T-cell (primary cell): Measurements from ENCODE around the gene C5orf63. TPM values are rescaled to one million over a fixed set of nuclear protein-coding genes. Genes with fewer than 3 reads are reported as not detected.

Source experiments
- ATAC-seq, 4 experiments: fragments of 200-7000 bp in 3 of 4; fragments of 150-1000 bp in 1 of 4; cut with Tn5 transposase; replicated peaks in 1 of 4; 1 replicate in 3 of 4; 2 replicates in 1 of 4; pipeline ENCODE4 v1.10.0; 2021; ENCODE audit warnings: moderate library complexity in 3 of 4, mild to moderate bottlenecking in 2 of 4, moderate number of reproducible peaks in 1 of 4
- CTCF ChIA-PET, 2 donors: fragments of 300-600 bp; sonication (Branson Sonifier 250); formaldehyde crosslinking; loops; one replicate each; lab custom pipeline; 2022; ENCODE audit warnings: antibody characterized with exemption in 2 of 2; lab: Charles Lee
- POLR2A ChIA-PET, 2 donors: fragments of 300-600 bp; sonication (Branson Sonifier 250); formaldehyde crosslinking; loops; one replicate each; lab custom pipeline; 2022; ENCODE audit warnings: antibody characterized with exemption in 2 of 2; lab: Charles Lee
- DNase-seq, 35 experiments: peaks; one replicate each; pipeline versions ENCODE4 v3.0.0 to v3.0.0-alpha.2; 2013 to 2023
- H3K27ac ChIP-seq: one replicate; pipeline ENCODE4 v1.5.1; 2013; ENCODE audit warnings: low read length
- H3K27me3 ChIP-seq, 2 experiments: replicated peaks in 1 of 2; 1 replicate in 1 of 2; 2 replicates in 1 of 2; pipeline versions ENCODE4 v1.6.1 to v1.7.0; 2013; ENCODE audit warnings: low read length in 1 of 2, mixed read lengths in 1 of 2; ENCODE audit not compliant: control insufficient read depth in 2 of 2, insufficient read depth in 2 of 2; ENCODE audit errors: extremely low read depth in 1 of 2
- H3K36me3 ChIP-seq, 2 donors: 1 replicate in 1 of 2; 2 replicates in 1 of 2; pipeline versions ENCODE4 v1.6.1 to v1.7.0; 2013; ENCODE audit warnings: low read length in 1 of 2; ENCODE audit not compliant: control insufficient read depth in 2 of 2, insufficient read depth in 1 of 2; ENCODE audit errors: extremely low read depth in 1 of 2
- H3K4me1 ChIP-seq, 2 experiments: 1 replicate in 1 of 2; 2 replicates in 1 of 2; pipeline versions ENCODE4 v1.6.1 to v1.7.0; 2013; ENCODE audit warnings: low read length in 2 of 2, mixed read lengths in 1 of 2; ENCODE audit not compliant: insufficient read depth in 2 of 2, control insufficient read depth in 1 of 2; ENCODE audit errors: extremely low read depth in 1 of 2
- H3K4me3 ChIP-seq, 2 donors: 1 replicate in 1 of 2; 2 replicates in 1 of 2; pipeline versions ENCODE4 v1.5.1 to v1.7.0; 2013; ENCODE audit warnings: mild to moderate bottlenecking in 2 of 2, low read length in 1 of 2, moderate library complexity in 1 of 2; ENCODE audit not compliant: control insufficient read depth in 1 of 2; ENCODE audit errors: extremely low read depth in 1 of 2
- H3K9me3 ChIP-seq: 2 replicates; pipeline ENCODE4 v1.7.0; 2013
- H3K27ac Mint-ChIP-seq, 2 donors: one replicate each; pipeline ENCODE4 v1.8.0; 2020 to 2021; ENCODE audit warnings: mild to moderate bottlenecking in 2 of 2, mixed read lengths in 2 of 2
- H3K27me3 Mint-ChIP-seq, 2 donors: one replicate each; pipeline ENCODE4 v1.8.0; 2021 to 2022; ENCODE audit warnings: mixed read lengths in 2 of 2
- H3K36me3 Mint-ChIP-seq: one replicate; pipeline ENCODE4 v1.8.0; 2021; ENCODE audit warnings: mixed read lengths
- H3K4me1 Mint-ChIP-seq, 3 donors: one replicate each; pipeline ENCODE4 v1.8.0; 2020 to 2022; ENCODE audit warnings: mixed read lengths in 3 of 3, mild to moderate bottlenecking in 1 of 3
- H3K4me3 Mint-ChIP-seq, 3 donors: one replicate each; pipeline ENCODE4 v1.8.0; 2020 to 2022; ENCODE audit warnings: mild to moderate bottlenecking in 3 of 3, mixed read lengths in 3 of 3, moderate library complexity in 3 of 3
- H3K9me3 Mint-ChIP-seq, 3 donors: one replicate each; pipeline ENCODE4 v1.8.0; 2020 to 2022; ENCODE audit warnings: mixed read lengths in 3 of 3
- WGBS: methylation state at CpG from one replicate; pipeline ENCODE4 v1.1.5; 2013; ENCODE audit warnings: missing lambda C conversion rate; ENCODE audit not compliant: insufficient coverage; 5-methylcytosine and 5-hydroxymethylcytosine counted together
- total RNA-seq, 35 experiments: library from RNA in 6 of 35; stranded (reverse) in 6 of 35; fragments of 120-200 nt in 1 of 35; gene quantifications; one replicate each; pipeline versions ENCODE4 v1.2.1 to v1.2.4 and lab custom pipeline; 2013 to 2026

C5orf63 gene
- total RNA-seq, 5 donors from 2014 or later (not counting 1 experiment from before 2014, with no cell fraction given) = 7.4 to 13.5 (median 11.5) TPM

DNA sequence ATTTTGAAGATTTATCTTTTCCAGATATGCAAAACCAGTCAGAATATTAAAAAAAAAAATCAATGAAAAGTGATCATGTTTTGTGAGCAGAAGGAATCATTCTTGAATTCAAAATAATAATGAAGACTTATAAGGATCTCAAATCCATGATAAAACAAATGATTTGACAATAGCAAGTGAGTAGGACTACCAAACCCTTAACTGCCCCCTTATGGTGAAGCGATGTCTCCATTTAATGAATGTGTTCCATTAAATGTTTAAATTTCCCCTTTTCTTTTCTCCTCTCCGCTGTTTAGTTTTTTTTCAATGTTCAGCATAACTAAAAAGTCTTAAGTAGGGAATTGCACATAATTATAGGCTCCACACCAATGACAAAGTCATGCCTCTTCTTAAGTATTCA, 30.7 kb downstream of the C5orf63 start:
- no peaks in the 10 kb centered on the region for H3K9me3 ChIP-seq
- Mint-ChIP-seq H3K4me3 (no peak overlapping the region), H3K9me3 (no peaks in the 10 kb centered on the region), H3K4me1 (no peaks in the 10 kb centered on the region), H3K27ac (no peak overlapping the region), H3K27me3 (no peaks in the 10 kb centered on the region), H3K36me3 (peaks cover 7% of the 10 kb centered on the region)
- WGBS = no CpG with 5 or more reads among the region's 2 CpGs
- no peak for ATAC-seq
- CTCF ChIA-PET = no interaction called here
- no peaks in the 10 kb centered on the region for H3K4me1 ChIP-seq
- peaks cover 0 to 8% of the 10 kb centered on the region in 2 donors for H3K36me3 ChIP-seq
- no peaks in the 10 kb centered on the region for H3K27me3 ChIP-seq
- POLR2A ChIA-PET = no interaction called here
- DNase-seq = peak in 1 of 35 experiments; percentile 11
- H3K4me3 ChIP-seq = no peak overlapping the region
- no peak overlapping the region for H3K27ac ChIP-seq

DNA sequence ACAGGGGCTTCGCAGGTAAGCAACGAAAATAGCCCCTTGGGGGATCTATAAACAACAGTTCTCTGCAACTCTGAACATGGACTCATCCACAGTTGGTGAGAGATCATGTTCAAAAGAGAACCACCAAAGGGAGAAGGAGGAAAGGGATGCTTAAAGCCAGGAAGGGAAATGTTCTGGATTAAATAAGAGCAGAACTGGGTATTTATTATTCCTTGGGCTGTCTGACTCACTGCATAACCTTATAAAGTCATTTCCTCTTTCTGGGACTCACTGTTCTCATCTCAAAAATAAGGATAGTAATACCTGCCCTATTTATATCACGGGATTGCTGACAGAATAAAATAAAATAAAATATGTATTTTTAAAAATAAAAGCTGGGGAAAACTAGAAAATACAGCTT, 31.7 kb downstream of the C5orf63 start:
- WGBS = no CpG with 5 or more reads among the region's 3 CpGs
- Mint-ChIP-seq H3K36me3 (peaks cover 7% of the 10 kb centered on the region), H3K27ac (no peak overlapping the region), H3K4me1 (no peaks in the 10 kb centered on the region), H3K4me3 (no peak overlapping the region), H3K9me3 (no peaks in the 10 kb centered on the region), H3K27me3 (no peaks in the 10 kb centered on the region)
- ChIA-PET POLR2A (no interaction called here), CTCF (interaction anchor here in 1 of 2 donors (1.4 kb wide), 2 partner anchors 10 to 204 kb away, joined by 3 read pairs; no protein-coding TSS in a partner anchor)
- ATAC-seq = no peak
- Histone ChIP-seq H3K27me3 (no peaks in the 10 kb centered on the region), H3K9me3 (no peaks in the 10 kb centered on the region), H3K27ac (no peak overlapping the region), H3K4me1 (no peaks in the 10 kb centered on the region), H3K4me3 (no peak overlapping the region), H3K36me3 (peaks cover 0 to 4% of the 10 kb centered on the region in 2 donors)
- DNase-seq = no peak

DNA sequence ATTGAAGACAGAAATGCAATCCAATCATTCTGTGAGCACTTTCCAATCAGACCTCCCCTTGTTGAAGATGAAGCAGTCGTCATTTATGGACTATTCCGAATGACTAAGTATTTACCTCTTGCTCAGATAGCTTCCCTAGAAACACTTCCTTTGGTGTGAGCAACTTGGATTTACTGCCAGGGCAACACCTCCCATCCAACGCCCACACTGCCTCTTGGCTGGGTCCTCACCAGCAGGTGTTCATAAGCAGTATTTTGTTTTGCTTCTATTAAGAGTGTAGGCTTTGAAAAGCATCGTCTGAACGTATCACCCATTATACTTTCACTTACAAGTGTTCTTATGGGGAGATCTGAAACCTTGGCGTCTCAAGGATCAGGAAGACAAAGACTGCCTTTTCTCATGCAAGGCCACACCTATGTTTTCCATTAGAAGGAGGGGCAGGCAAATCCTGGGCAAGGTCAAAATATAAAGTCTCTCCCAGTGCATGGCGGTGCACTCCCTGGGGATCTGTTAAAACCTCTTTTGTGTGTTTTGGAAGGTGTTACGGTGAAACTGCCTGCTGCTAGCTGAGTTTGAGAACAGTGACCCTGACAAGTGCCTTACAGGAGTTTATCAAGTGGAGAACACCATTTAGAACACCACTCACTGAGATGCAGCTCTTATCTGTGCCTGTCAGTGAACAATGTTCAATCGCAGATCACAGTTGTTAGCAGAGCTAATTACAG, 32.3 kb downstream of the C5orf63 start:
- Mint-ChIP-seq H3K36me3 (peaks cover 7% of the 10 kb centered on the region), H3K27me3 (no peaks in the 10 kb centered on the region), H3K4me3 (no peak overlapping the region), H3K27ac (no peak overlapping the region), H3K4me1 (no peaks in the 10 kb centered on the region), H3K9me3 (no peaks in the 10 kb centered on the region)
- no peak for DNase-seq
- ATAC-seq = no peak
- Histone ChIP-seq H3K4me3 (no peak overlapping the region), H3K27ac (no peak overlapping the region), H3K4me1 (no peaks in the 10 kb centered on the region), H3K9me3 (no peaks in the 10 kb centered on the region), H3K27me3 (no peaks in the 10 kb centered on the region), H3K36me3 (no peaks in the 10 kb centered on the region)
- 95% methylated on average over 3 of the region's 9 CpGs for WGBS
- ChIA-PET CTCF (interaction anchor here in 1 of 2 donors (1.4 kb wide), 2 partner anchors 9 to 204 kb away, joined by 3 read pairs; no protein-coding TSS in a partner anchor), POLR2A (no interaction called here)

DNA sequence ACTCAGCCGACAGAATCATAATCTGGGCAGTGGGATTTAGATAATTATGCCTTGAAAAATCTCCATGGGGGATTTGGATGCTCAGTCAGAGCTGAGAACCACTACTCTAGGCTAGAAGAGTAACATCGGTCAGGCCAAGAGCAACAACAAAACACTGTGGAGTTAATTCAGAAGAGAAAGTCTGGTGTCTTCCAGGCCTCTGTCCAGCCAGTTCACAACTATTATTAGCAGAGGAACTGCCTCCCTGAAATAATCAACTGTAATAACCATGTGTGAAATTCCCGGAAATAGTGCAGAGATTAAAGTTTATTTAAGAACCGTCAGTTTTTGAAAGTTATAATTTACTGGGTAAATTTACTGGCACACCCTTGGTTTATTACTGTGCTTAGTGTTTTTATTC, 34.8 kb downstream of the C5orf63 start:
- CTCF ChIA-PET = no interaction called here
- no peaks in the 10 kb centered on the region for H3K9me3 ChIP-seq
- POLR2A ChIA-PET = no interaction called here
- WGBS = no CpG with 5 or more reads among the region's 4 CpGs
- no peaks in the 10 kb centered on the region for H3K9me3 Mint-ChIP-seq
- no peaks in the 10 kb centered on the region for H3K27me3 ChIP-seq
- H3K27me3 Mint-ChIP-seq = peaks cover 0 to 3% of the 10 kb centered on the region in 2 donors
- ATAC-seq = no peak
- no peak overlapping the region for H3K4me3 Mint-ChIP-seq
- H3K4me1 ChIP-seq = no peaks in the 10 kb centered on the region
- no peak overlapping the region for H3K27ac Mint-ChIP-seq
- H3K36me3 Mint-ChIP-seq = peaks cover 7% of the 10 kb centered on the region
- H3K27ac ChIP-seq = no peak overlapping the region
- H3K4me3 ChIP-seq = no peak overlapping the region
- no peaks in the 10 kb centered on the region for H3K4me1 Mint-ChIP-seq
- H3K36me3 ChIP-seq = no peaks in the 10 kb centered on the region
- DNase-seq = no peak

DNA sequence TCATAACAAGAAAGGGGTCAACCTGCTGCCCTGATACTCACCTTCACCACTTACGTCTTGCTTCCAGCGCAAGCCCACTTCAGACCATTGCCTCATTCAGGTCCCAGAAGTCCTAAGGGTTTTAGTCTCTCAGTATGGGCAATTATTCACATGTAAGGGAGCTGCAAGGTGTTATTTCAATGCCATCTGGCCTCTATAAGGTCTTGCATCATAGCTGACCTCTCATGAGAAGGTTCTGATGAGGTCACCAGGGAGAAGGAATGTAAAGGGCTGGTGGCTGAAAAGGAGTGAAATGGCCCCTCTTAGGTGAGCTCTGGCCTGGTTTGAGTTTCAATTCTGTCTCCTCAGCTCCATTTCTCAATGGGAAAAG, 41.5 kb downstream of the C5orf63 start:
- Mint-ChIP-seq H3K27me3 (peaks cover 0 to 11% of the 10 kb centered on the region in 2 donors), H3K36me3 (no peaks in the 10 kb centered on the region), H3K4me1 (peaks cover 15 to 29% (median 21%) of the 10 kb centered on the region in 3 donors), H3K4me3 (peak overlapping the region; percentile 90), H3K27ac (no peak overlapping the region), H3K9me3 (no peaks in the 10 kb centered on the region)
- no CpG with 5 or more reads among the region's 2 CpGs for WGBS
- H3K4me3 ChIP-seq = no peak overlapping the region
- no peaks in the 10 kb centered on the region for H3K36me3 ChIP-seq
- H3K4me1 ChIP-seq = peaks cover 5 to 24% of the 10 kb centered on the region in 2 experiments
- POLR2A ChIA-PET = interaction anchor here in 1 of 2 donors (0.6 kb wide), 1 partner anchor 355 kb away, joined by 7 read pairs; no protein-coding TSS in a partner anchor
- ATAC-seq (no peak), DNase-seq (no peak)
- peaks cover 0 to 26% of the 10 kb centered on the region in 2 experiments for H3K27me3 ChIP-seq
- no peak overlapping the region for H3K27ac ChIP-seq
- H3K9me3 ChIP-seq = no peaks in the 10 kb centered on the region
- CTCF ChIA-PET = interaction anchor here (0.5 to 1.7 kb wide), 5 partner anchors 9 to 254 kb away, joined by 3 read pairs; no protein-coding TSS in a partner anchor

DNA sequence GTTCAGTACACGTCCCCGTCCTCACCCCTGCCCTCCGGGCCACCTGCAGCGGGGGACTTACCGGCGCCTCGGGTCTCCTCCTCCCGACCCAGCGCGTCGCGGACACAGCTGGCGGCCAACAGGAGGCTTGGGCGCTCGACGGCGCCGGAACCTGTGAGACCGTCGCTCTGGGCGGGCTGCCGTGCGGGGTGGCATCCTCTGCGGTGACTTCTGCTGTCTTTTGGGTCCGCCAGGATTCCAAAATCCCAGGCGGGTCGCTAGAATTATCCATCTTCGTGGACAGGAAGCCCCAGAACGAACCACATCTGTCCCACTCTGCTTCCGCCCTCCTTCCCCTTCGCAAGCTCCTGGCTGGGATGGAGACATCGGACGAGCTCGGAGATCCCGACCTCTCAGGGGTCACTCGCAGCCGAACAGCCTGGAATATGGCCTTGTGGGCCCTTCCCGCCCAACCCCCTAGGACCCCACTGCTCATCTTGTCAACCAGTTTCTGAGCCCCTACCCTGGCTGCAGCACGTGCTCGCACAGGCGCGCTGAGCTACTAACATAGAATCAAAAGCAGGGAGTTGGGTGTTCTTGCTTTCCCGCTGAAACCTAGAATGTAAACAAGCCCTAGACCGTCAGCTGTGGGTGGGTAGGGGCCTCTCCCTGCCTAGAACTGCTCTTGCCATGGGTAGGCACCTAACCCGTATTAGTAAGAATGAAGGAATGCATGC, 42.0 kb downstream of the C5orf63 start:
- Mint-ChIP-seq H3K27ac (peak overlapping the region in 1 of 2 donors; percentile 69), H3K4me3 (peak overlapping the region; percentile 90), H3K36me3 (no peaks in the 10 kb centered on the region), H3K27me3 (peaks cover 0 to 11% of the 10 kb centered on the region in 2 donors), H3K9me3 (no peaks in the 10 kb centered on the region), H3K4me1 (peaks cover 15 to 32% (median 21%) of the 10 kb centered on the region in 3 donors)
- CTCF ChIA-PET = interaction anchor here (0.5 to 1.7 kb wide), 7 partner anchors 10 to 255 kb away, joined by 3 read pairs; partner anchors contain the start of gene LMNB1 (in 1 of the 2)
- DNase-seq (peak in 17 of 35 experiments; percentile 0 to 44 (median 5)), ATAC-seq (peak in 3 of 4 experiments; percentile 1 to 7 (median 6))
- Histone ChIP-seq H3K4me3 (peak overlapping the region; percentile 90 to 95), H3K9me3 (no peaks in the 10 kb centered on the region), H3K36me3 (no peaks in the 10 kb centered on the region), H3K4me1 (peaks cover 5 to 24% of the 10 kb centered on the region in 2 experiments), H3K27ac (no peak overlapping the region), H3K27me3 (peaks cover 0 to 26% of the 10 kb centered on the region in 2 experiments)
- 20% methylated on average over 44 of the region's 45 CpGs for WGBS
- POLR2A ChIA-PET = interaction anchor here in 1 of 2 donors (0.6 kb wide), 1 partner anchor 354 kb away, joined by 7 read pairs; no protein-coding TSS in a partner anchor
